ENCODE results near the gene STRC. TPM values are rescaled to one million over a fixed set of nuclear protein-coding genes. Genes with fewer than 3 reads are reported as not detected.

The STRC gene
- total RNA-seq, 1 donor from 2014 or later: not detected

- H3K27me3 ChIP-seq: no peaks in the 10 kb centered on the region
- no peak overlapping the region for H3K27ac ChIP-seq
- TF ChIP-seq CTCF (IDR thresholded peaks at IDR 0.05): no peak
- H3K9me3 ChIP-seq: no peaks in the 10 kb centered on the region
- H3K36me3 ChIP-seq: peaks cover 3 to 28% of the 10 kb centered on the region in 2 donors
- no peaks in the 10 kb centered on the region for H3K4me1 ChIP-seq
- intact Hi-C loops (cut with DNase I): no loop called here
- H3K4me3 ChIP-seq: no peak overlapping the region
- no peak for DNase-seq (ENCODE audit: low spot score in 2 of 2)
Observed at GRCh38 chr15:43552986-43553385, 65.6 kb downstream of the STRC start.

- H3K27ac ChIP-seq: no peak overlapping the region
- peaks cover 0 to 28% of the 10 kb centered on the region in 2 donors for H3K36me3 ChIP-seq
- no peak for TF ChIP-seq CTCF (IDR thresholded peaks at IDR 0.05)
- H3K4me1 ChIP-seq: no peaks in the 10 kb centered on the region
- DNase-seq (ENCODE audit: low spot score in 2 of 2): no peak
- H3K27me3 ChIP-seq: no peaks in the 10 kb centered on the region
- no peak overlapping the region for H3K4me3 ChIP-seq
- intact Hi-C loops (cut with DNase I): no loop called here
- no peaks in the 10 kb centered on the region for H3K9me3 ChIP-seq
Observed at GRCh38 chr15:43552256-43552655, 66.3 kb downstream of the STRC start.

- no peaks in the 10 kb centered on the region for H3K9me3 ChIP-seq
- no peaks in the 10 kb centered on the region for H3K4me1 ChIP-seq
- no peak overlapping the region for H3K4me3 ChIP-seq
- H3K27ac ChIP-seq: no peak overlapping the region
- no peak for DNase-seq (ENCODE audit: low spot score in 2 of 2)
- intact Hi-C loops (cut with DNase I): no loop called here
- no peak for TF ChIP-seq CTCF (IDR thresholded peaks at IDR 0.05)
- H3K36me3 ChIP-seq: peaks cover 0 to 22% of the 10 kb centered on the region in 2 donors
- no peaks in the 10 kb centered on the region for H3K27me3 ChIP-seq
Observed at GRCh38 chr15:43550527-43551363, 67.9 kb downstream of the STRC start.

Other genes with a start within 250 kb of the STRC start
- gene ZSCAN29, start 247.8 kb downstream of the STRC start, total RNA-seq: 7.8 TPM
- 13.4 TPM for gene TUBGCP4, start 247.7 kb downstream of the STRC start, total RNA-seq
- gene TP53BP1, start 125.6 kb downstream of the STRC start, total RNA-seq: 34.6 TPM
- 19.9 TPM for gene MAP1A, start 101.2 kb downstream of the STRC start, total RNA-seq
- 99.2 TPM for gene PPIP5K1, start 28.6 kb downstream of the STRC start, total RNA-seq
- gene CKMT1B, start 24.8 kb downstream of the STRC start, total RNA-seq: not detected
- 1.4 TPM for gene CATSPER2, start 30.0 kb upstream of the STRC start, total RNA-seq
- gene CKMT1A, start 75.1 kb upstream of the STRC start, total RNA-seq: not detected
- gene PDIA3, start 127.6 kb upstream of the STRC start, total RNA-seq: 89.1 TPM
- gene ELL3, start 158.2 kb upstream of the STRC start, total RNA-seq: 39.5 TPM
- 733 TPM for gene SERF2, start 173.5 kb upstream of the STRC start, total RNA-seq
- not detected for gene SERINC4, start 181.4 kb upstream of the STRC start, total RNA-seq
- gene HYPK, start 181.8 kb upstream of the STRC start, total RNA-seq: 20.2 TPM
- gene MFAP1, start 205.9 kb upstream of the STRC start, total RNA-seq: 14.8 TPM
- gene WDR76, start 208.2 kb upstream of the STRC start, total RNA-seq: 5.2 TPM